ENCODE measurements around the gene CCR7. TPM values are rescaled to one million over a fixed set of nuclear protein-coding genes. Genes with fewer than 3 reads are reported as not detected.

The CCR7 gene
- polyA plus RNA-seq, 1 of the 3 experiments (the other 2 are of a cell fraction) = not detected

- Histone ChIP-seq H3K9me2 (no peaks in the 10 kb centered on the region), H3K79me2 (ENCODE audit: insufficient read depth) (no peaks in the 10 kb centered on the region), H4K20me1 (ENCODE audit: insufficient read depth) (no peaks in the 10 kb centered on the region), H3K4me3 (ENCODE audit: low read depth in 2 of 2, low read length in 1 of 2) (no peak overlapping the region), H2AFZ (ENCODE audit: low read depth) (no peak overlapping the region), H3K4me2 (no peak overlapping the region), H3F3A (replicated peaks; ENCODE audit: insufficient read depth) (no peaks in the 10 kb centered on the region), H3K9ac (no peak overlapping the region), H3K4me1 (ENCODE audit: control insufficient read depth in 1 of 2, insufficient read depth in 2 of 2, low read depth in 1 of 2, low read length in 1 of 2) (no peaks in the 10 kb centered on the region), H3K9me3 (no peaks in the 10 kb centered on the region), H3K36me3 (replicated peaks in 1 of 2; ENCODE audit: control insufficient read depth in 1 of 2, insufficient read depth in 2 of 2, low read length in 1 of 2) (no peaks in the 10 kb centered on the region), H3K27ac (ENCODE audit: low read depth in 2 of 2, low read length in 1 of 2) (no peak overlapping the region), H3K27me3 (ENCODE audit: insufficient read depth) (peaks cover 24% of the 10 kb centered on the region; the same call in 1 of the 2 replicates)
- ChIA-PET POLR2A (no interaction called here), CTCF (interaction anchor here (0.8 kb wide), 1 partner anchor 9 kb away, joined by 3 read pairs; no protein-coding TSS in a partner anchor)
- TF ChIP-seq PBX3 (IDR thresholded peaks at IDR 0.05) (no peak), IRF3 (IDR thresholded peaks at IDR 0.05; ENCODE audit: low read depth, low read length) (no peak), SIN3A (IDR thresholded peaks at IDR 0.05; ENCODE audit: borderline replicate concordance, low read depth, low read length) (no peak), MAX (IDR thresholded peaks at IDR 0.05; ENCODE audit: low read depth) (no peak), NRF1 (IDR thresholded peaks at IDR 0.05; ENCODE audit: low read depth, low read length) (no peak), SMC3 (IDR thresholded peaks at IDR 0.05; ENCODE audit: low read depth, low read length) (no peak), EP300 (IDR thresholded peaks at IDR 0.05; ENCODE audit: borderline replicate concordance in 1 of 2, low read depth in 1 of 2, low read length in 1 of 2) (no peak), RAD21 (IDR thresholded peaks at IDR 0.05; ENCODE audit: low read length) (no peak), ELF1 (IDR thresholded peaks at IDR 0.05) (no peak)
- DNase-seq = no peak
- 49% methylated on average over 7 of the region's 8 CpGs for WGBS (ENCODE audit: low lambda C conversion rate)
Measured at GRCh38 chr17:40600486-40601046, 35.3 kb upstream of the CCR7 start.

- POLR2A ChIA-PET = no interaction called here
- Histone ChIP-seq H4K20me1 (ENCODE audit: insufficient read depth) (no peaks in the 10 kb centered on the region), H3K4me2 (no peak overlapping the region), H2AFZ (ENCODE audit: low read depth) (no peak overlapping the region), H3K9ac (no peak overlapping the region), H3K4me3 (ENCODE audit: low read depth in 2 of 2, low read length in 1 of 2) (no peak overlapping the region), H3F3A (replicated peaks; ENCODE audit: insufficient read depth) (no peaks in the 10 kb centered on the region), H3K79me2 (ENCODE audit: insufficient read depth) (no peaks in the 10 kb centered on the region), H3K27me3 (ENCODE audit: insufficient read depth) (peaks cover 15% of the 10 kb centered on the region; the same call in 1 of the 2 replicates), H3K9me3 (no peaks in the 10 kb centered on the region), H3K36me3 (replicated peaks in 1 of 2; ENCODE audit: control insufficient read depth in 1 of 2, insufficient read depth in 2 of 2, low read length in 1 of 2) (no peaks in the 10 kb centered on the region), H3K4me1 (ENCODE audit: control insufficient read depth in 1 of 2, insufficient read depth in 2 of 2, low read depth in 1 of 2, low read length in 1 of 2) (no peaks in the 10 kb centered on the region), H3K27ac (ENCODE audit: low read depth in 2 of 2, low read length in 1 of 2) (no peak overlapping the region), H3K9me2 (no peaks in the 10 kb centered on the region)
- CTCF ChIA-PET = no interaction called here
- DNase-seq = no peak
- 58% methylated on average over 7 of the region's 7 CpGs for WGBS (ENCODE audit: low lambda C conversion rate)
- TF ChIP-seq RCOR1 (IDR thresholded peaks at IDR 0.05; ENCODE audit: low read length) (no peak), RFX5 (IDR thresholded peaks at IDR 0.05; ENCODE audit: low read length) (no peak), CHD2 (IDR thresholded peaks at IDR 0.05; ENCODE audit: low read length, partially characterized antibody) (no peak), TAF1 (IDR thresholded peaks at IDR 0.05; ENCODE audit: borderline replicate concordance, low read depth, low read length) (no peak), TEAD4 (IDR thresholded peaks at IDR 0.05; ENCODE audit: borderline replicate concordance, insufficient read depth) (no peak), SMC3 (IDR thresholded peaks at IDR 0.05; ENCODE audit: low read depth, low read length) (no peak), ELF1 (IDR thresholded peaks at IDR 0.05) (no peak), IRF3 (IDR thresholded peaks at IDR 0.05; ENCODE audit: low read depth, low read length) (no peak), REST (IDR thresholded peaks at IDR 0.05; ENCODE audit: low read depth, low read length) (no peak), MXI1 (IDR thresholded peaks at IDR 0.05; ENCODE audit: low read depth, low read length) (no peak), GABPA (IDR thresholded peaks at IDR 0.05; ENCODE audit: low read depth) (no peak), NRF1 (IDR thresholded peaks at IDR 0.05; ENCODE audit: low read depth, low read length) (no peak), FOXJ3 (CRISPR knock-in tag; IDR thresholded peaks at IDR 0.05) (no peak), RXRA (IDR thresholded peaks at IDR 0.05; ENCODE audit: borderline replicate concordance, low read depth) (no peak)
Measured at GRCh38 chr17:40599468-40599763, 34.1 kb upstream of the CCR7 start.

Data from SK-N-SH (cell line).